HG03066 (cell line): Measurements from ENCODE around the gene CYP4F12.

Experiments used
- ATAC-seq: cut with Tn5 transposase; IDR thresholded peaks from one replicate; pipeline ENCODE4 v1.9.1; 2021; ENCODE audit warnings: low read depth; ENCODE audit not compliant: unreplicated experiment

The CYP4F12 gene

DNA sequence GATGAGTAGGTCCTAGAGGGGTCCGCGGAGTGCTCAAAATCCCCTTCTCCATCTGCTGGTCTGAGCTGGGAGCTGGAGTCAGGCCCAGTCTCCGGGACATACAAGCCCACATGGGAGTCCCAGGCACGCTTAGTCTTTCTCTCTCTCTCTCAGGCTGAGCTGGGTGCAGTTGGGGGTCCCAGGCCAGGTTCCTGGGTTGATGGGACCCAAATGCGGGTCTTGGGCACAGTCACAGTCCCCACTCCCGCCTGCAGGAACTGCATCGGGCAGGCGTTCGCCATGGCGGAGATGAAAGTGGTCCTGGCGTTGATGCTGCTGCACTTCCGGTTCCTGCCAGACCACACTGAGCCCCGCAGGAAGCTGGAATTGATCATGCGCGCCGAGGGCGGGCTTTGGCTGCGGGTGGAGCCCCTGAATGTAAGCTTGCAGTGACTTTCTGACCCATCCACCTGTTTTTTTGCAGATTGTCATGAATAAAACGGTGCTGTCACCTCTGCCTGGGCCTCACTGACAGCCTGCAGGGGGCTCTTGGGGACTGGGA lies 23.8 kb downstream of the CYP4F12 start:
- no peak for ATAC-seq

DNA sequence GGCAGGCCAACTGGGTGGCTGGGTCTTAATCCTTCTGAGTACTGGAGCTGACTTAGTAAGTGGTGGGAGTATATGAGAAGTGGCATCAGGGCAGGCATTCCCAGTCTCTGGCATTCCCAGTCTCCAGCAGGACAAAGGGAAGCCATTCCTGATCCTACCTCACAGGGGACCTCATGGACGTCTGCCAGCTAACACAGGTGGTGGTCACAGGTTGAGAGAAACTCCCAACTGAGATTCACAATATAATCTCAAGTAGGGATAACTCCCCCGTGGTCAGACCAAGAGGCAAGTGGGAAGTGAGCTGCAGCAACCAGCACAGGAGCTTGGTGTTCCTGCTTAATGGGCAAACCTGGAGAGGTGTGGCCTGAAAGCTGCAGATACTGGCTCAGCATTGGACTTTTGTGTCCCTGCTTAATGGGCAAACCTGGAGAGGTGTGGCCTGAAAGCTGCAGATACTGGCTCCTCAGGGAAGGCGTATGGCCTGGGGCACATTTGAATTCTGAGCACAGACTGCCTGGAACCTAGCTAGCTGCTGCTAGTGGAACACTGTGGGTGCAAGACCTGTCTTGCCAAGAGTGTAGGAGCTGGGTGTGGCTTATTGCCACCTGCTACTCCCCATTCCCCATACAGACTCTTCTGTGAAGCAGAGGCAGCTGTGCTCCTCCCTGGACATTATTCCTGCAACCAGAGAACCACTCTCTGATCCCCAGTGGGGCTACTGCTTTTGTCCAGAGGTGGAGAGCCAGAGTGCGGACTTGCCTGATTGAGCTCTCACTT lies 29.1 kb downstream of the CYP4F12 start:
- no peak for ATAC-seq

DNA sequence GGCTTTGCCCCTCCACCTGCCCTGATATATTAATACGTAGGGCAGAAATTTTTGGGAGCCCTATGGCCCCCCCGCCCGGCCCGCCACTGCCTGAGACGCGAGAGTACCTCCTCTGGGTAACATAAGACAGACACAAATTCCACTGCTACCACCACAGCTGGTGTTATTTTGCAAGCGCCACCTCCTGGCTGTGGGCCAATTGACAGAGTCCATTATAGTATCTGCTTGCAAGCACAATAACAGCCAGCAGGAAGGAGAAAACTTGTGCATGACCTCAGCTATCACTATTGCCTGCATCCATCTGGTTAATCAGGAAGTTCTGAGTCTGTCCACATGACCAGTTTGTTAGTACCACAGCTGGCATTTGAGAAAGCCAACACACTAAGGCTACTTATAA lies 29.6 kb downstream of the CYP4F12 start:
- no peak for ATAC-seq

DNA sequence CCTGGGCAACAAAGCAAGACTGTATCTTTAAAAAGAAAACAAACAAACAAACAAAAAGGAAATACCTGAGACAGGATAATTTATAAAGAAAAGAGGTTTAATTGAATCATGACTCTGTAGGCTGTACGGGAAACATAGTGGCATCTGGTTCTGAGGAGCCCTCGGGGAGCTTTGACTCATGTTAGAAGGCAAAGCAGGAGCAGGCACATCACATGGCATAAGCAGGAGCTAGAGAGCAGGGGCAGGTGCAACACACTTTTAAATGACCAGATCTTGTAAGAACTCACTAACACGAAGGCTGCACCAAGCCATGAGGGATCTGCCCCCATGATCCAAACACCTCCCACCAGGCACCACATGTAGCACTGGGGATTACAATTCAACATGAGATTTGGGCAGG lies 41.8 kb downstream of the CYP4F12 start:
- no peak for ATAC-seq

DNA sequence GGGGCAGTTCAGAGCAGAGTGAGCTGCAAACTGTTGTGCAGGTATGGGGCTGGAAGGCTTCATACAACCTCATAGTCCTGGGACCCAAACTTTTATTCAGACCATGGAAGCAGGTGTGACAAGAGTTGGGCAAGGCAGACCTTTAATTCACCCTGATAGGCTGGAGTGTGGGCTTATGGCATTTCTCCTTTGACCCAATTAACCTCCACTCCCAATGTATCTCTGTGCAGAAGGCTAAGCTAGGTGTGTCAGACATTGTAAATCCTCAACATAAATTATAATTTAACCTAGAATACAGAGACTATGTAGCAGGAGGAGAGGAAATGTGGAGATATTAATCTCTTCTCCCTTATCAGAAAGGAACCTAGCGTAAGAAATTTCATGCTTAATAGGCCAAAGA lies 42.8 kb downstream of the CYP4F12 start:
- no peak for ATAC-seq

DNA sequence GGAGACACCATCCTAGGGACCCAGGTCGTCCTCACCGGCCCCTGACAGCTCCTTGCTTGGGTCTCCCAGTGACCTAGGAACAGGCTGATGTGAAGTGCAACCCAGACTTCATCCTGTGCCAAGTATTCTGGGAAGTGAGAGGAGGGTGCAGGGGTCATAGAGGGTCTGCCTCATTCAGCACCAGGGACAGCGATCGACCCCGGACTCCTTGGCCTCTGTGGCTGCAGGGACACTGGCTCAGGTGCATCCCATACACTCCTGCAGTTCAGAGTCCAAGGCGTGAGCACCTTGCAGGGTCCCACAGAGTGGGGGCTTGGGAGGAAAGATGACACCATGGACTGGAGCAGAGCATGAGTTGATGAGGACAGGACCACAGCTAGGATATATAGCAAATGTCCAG lies 44.9 kb downstream of the CYP4F12 start:
- ATAC-seq, result no peak

DNA sequence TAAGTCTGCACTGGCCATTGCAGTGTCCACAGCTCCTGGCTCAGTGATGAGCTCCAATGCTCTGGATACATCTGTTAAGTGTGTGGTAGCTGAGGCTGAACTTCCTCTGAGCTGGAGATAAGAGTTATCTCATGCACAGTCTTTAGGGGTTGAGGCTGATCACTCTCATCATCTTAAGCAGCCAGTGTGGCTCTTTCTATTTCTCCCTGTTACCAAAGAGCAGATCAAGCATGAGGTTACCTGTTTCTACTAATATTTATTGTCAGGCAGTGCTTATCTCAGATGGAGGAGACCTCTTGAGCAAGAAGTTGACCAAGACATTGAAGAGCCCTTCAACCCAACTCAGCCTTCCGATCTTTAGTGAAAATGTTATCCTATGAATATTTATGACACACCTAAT lies 48.4 kb downstream of the CYP4F12 start:
- no peak for ATAC-seq

DNA sequence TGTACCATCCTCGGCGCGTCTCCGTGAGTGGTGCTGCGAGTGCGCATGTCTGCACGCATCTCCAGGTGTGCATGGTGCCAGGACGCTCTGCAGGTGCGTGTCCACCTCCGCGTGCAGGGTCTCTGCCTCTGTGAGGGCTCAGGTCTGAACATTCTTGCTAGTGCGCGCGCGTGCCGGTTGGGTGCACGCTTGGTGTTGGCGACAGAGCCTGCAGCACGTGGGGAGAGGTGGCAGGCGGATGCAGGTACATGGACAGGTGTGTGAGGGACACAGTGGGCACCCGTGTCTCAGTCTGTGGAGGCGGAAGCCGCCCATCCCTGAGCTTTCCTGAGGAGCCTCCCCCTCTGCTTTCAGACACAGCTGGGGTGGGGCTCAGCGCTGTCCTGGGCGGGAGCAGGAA lies 50.1 kb downstream of the CYP4F12 start:
- no peak for ATAC-seq

DNA sequence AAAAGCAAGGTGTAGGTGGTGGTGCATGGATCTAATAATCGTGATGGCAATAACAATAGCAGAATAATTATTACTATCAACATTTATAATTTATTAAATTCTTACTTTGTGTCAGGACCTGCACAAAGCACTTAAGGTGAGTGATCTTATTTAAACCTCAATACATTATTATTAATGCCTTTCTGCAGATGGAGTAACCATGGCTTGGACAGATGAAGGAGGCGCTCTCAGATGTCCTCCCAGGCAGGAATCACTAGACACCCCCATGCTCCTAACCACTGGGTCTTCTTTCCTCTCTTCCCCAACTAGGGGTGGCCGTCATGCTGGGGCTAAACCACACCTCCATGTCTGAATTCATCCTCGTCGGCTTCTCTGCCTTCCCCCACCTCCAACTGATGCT lies 54.8 kb downstream of the CYP4F12 start, which contains the start of gene OR10H2:
Gene OR10H2 (plus strand): TSS at position 301 of the 400 bp plus-strand sequence. CDS start 20 bp downstream, at position 321.
- no peak for ATAC-seq

DNA sequence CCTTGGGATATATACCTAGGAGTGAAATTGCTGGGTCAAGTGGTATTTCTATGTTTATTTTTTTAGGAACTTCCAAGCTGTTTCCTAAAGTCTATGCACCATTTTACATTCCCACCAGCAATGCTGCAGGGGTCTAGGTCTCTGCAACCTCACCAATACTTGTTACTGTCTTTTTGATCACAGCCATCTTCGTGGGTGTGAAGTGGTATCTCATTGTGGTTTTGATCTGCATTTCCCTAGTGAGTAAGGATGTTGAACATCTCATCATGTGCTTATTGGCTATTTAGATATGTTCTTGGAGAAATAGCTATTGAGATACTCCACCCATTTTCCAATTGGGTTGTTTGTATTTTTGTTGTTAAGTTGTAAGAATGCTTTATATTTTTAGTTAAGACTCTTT lies 57.7 kb downstream of the CYP4F12 start:
- ATAC-seq, result no peak

DNA sequence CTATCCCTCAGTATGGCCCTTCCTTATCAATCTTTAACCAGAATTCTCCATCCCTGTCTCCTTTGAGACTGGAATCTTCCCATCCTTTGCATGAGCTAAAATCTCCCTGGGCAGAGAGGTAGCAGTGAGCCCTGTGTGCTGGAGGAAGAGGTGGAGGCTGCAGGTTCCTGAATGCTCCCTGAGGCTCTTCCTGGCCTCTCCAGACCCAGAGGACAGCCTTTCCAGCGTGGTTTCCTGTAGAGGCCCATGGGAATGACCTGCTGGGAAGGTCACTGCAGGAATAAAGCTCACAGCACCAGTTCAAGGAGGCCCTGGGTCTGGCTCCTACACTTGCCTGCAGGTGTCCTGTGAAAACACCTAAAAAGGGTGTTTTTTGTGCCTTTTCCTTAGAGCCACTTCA lies 59.5 kb downstream of the CYP4F12 start:
- ATAC-seq, result no peak

DNA sequence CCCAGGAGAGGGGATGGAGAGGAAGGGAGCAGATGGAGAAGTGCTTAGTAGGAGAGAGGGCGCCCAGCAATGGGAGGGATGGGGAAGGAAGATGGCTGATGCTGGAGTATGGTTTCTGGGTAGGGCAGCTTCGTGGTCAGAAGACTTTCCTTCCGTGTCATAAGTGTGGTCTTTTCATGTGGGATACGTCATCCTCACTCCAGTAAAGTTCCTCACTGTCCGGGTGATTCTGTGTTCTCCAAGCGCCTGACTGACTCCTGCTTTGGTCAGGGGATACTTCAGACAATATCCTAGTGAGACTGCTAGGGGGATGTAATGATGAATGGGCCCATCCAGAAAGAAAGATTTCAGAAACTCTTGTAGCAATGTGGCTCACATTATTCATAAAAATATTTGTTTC lies 61.0 kb downstream of the CYP4F12 start:
- no peak for ATAC-seq

DNA sequence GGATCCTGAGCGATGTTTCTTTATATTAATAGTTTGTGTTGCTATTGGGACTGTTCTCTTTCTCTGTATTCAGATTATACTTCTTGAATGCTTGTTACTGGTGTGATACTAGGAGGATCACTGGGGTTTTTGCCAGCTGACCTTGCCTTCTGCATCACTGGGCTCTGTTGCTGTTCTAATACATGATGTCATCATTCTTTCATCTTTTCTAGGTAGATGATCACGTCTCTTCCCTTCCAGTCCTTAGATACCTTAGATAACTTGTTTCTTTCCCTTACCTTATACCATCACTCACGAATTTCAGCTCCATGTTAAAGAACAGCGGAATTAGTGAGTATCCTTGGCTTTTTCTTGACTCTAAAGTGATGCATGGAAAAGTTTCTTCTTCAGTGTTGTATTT lies 64.8 kb downstream of the CYP4F12 start, which contains the start of gene OR10H3:
Gene OR10H3 (plus strand): TSS at position 264 of the 400 bp plus-strand sequence. CDS start 3,408 bp downstream, outside the sequence.
- no peak for ATAC-seq

DNA sequence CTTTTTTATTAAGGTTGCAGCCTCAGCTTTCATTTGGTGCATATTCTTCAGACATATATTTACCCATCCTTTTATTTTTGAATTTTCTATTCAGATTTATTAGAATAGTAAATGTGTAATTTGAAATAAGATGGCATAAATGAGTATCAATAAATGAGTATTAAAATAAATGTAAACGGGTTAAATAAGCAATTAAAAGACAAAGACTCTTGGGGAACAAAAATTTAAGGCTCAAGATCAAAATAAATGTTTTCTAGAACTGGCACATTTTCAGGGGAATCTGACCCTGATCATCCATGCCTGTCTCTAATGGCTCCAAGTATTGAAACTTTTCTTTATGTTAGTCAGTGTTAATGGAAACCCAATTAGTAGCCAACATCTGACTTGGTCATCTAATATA lies 67.9 kb downstream of the CYP4F12 start:
- no peak for ATAC-seq
